HCEC 1CT (cell line): ENCODE results near the gene MTCH1.

ENCODE experiments used
- DNase-seq: peaks from one replicate; pipeline ENCODE4 v3.0.0-alpha.2; 2017

MTCH1 gene

DNA sequence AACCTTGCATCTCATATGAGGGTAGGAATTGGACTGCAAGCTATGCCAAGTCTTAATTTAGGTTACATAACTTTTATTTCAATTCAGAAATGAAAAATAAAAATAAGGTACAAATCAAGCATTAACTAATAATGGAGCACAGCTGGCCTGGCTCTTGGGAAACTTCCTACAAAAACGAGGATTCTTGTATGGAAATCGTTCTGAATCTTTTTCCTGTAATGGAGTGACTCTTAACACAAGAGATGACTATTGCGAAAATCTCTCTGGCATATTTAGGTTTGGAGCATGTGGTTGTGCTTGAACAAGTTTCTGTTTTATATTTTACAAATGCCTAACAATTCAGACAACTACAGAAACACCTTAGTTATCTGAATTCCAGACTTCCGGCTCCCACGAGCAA lies 65.5 kb downstream of the MTCH1 start:
- DNase-seq, result no peak

DNA sequence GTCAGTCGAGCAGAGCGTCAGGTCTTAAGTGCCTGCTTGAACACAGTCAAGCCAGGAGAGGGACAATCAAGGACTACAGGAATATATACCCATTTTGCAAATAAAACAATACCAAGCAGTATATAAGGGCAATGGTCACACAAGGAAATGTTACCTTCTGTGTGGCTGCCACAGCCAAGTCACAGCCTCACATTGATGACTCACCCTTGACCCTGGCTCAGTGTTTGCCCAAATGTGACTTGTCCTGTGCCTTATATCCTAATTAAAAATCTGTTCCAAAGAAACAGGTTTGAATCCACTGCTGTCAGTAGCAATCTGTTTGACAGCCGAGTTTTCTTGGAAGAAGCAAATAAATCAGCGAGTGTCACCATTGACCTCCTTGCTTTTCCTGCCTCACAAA lies 65.9 kb downstream of the MTCH1 start:
- DNase-seq, result no peak
